ENCODE data around the gene ERFL. TPM values are rescaled to one million over a fixed set of nuclear protein-coding genes. Genes with fewer than 3 reads are reported as not detected.

The ERFL gene
- total and polyA plus RNA-seq, 2 of the 4 experiments (the other 2 are of a cell fraction) = not detected

GRCh38 chr19:41906916-41907680, 21.2 kb downstream of the ERFL start:
- Histone ChIP-seq H4K8ac (ENCODE audit: low read depth in 2 of 2, low read length in 2 of 2) (no peak overlapping the region), H4K20me1 (ENCODE audit: insufficient read depth, low read length) (peaks cover 25% of the 10 kb centered on the region), H3K56ac (ENCODE audit: extremely low read depth, insufficient read depth, low read length) (no peak overlapping the region), H3K79me1 (ENCODE audit: low read depth in 1 of 2, low read length in 2 of 2) (0 out of 4 replicates have a peak, but pooled peaks cover 0 to 3% of the 10 kb centered on the region in 2 experiments), H3K23ac (ENCODE audit: low read depth, low read length) (no peak overlapping the region), H2BK20ac (ENCODE audit: low read depth, low read length) (no peak overlapping the region), H4K91ac (ENCODE audit: insufficient read depth, low read depth, low read length) (no peak overlapping the region), H3K27ac (ENCODE audit: insufficient read depth, low read length) (no peak overlapping the region), H2BK120ac (ENCODE audit: low read depth, low read length) (no peak overlapping the region), H2BK5ac (ENCODE audit: low read depth, low read length, poor library complexity, severe bottlenecking) (no peak overlapping the region), H3K4ac (ENCODE audit: low read depth, low read length) (no peak overlapping the region), H2AK5ac (ENCODE audit: low read depth, low read length) (no peak overlapping the region), H3K4me1 (ENCODE audit: control insufficient read depth, insufficient read depth, low read length) (no peaks in the 10 kb centered on the region), H4K5ac (ENCODE audit: low read depth, low read length) (no peak overlapping the region), H2AK9ac (replicated peaks; ENCODE audit: low read depth, low read length, poor library complexity) (no peak overlapping the region), H3K9ac (ENCODE audit: low read depth, low read length) (no peak overlapping the region), H2BK15ac (ENCODE audit: low read depth, low read length) (no peak overlapping the region), H2AFZ (replicated peaks; ENCODE audit: low read length, poor library complexity) (no peak overlapping the region), H3K9me1 (ENCODE audit: insufficient read depth, low read length) (no peaks in the 10 kb centered on the region; the same call in 1 of the 2 replicates), H3K14ac (replicated peaks; ENCODE audit: low read depth, low read length) (no peak overlapping the region), H3K18ac (ENCODE audit: low read depth, low read length) (no peak overlapping the region), H3K36me3 (ENCODE audit: control insufficient read depth, insufficient read depth, low read length) (peaks cover 48% of the 10 kb centered on the region), H3K4me3 (ENCODE audit: insufficient read depth, low read depth, low read length) (no peak overlapping the region), H3K4me2 (ENCODE audit: low read depth, low read length) (no peak overlapping the region), H3K9me3 (ENCODE audit: control insufficient read depth, insufficient read depth, low read length) (no peaks in the 10 kb centered on the region), H3K27me3 (ENCODE audit: control insufficient read depth, insufficient read depth, low read length) (peaks cover 17% of the 10 kb centered on the region)
- 88% methylated on average over 4 of the region's 21 CpGs; no CpG with 5 or more reads in 1 of the 2 experiments for WGBS, 2 experiments (ENCODE audit: extremely low coverage in 2 of 2, insufficient read length in 1 of 2)
- BruUV-seq (replicated peaks) = no TSS peak
- intact Hi-C loops (cut with micrococcal nuclease) (no loop called here), in situ Hi-C loops (cut with MboI; ENCODE audit: low sequenced_read_pairs) (no loop called here), dilution Hi-C loops (cut with HindIII; ENCODE audit: low sequenced_read_pairs, unreplicated experiment) (no loop called here)
- no peak for DNase-seq
- TF ChIP-seq RAD21 (IDR thresholded peaks at IDR 0.05; ENCODE audit: low read length) = no peak
- no peak for TF ChIP-seq BHLHE40 (IDR thresholded peaks at IDR 0.05; ENCODE audit: low read depth, low read length)
- TF ChIP-seq MXI1 (IDR thresholded peaks at IDR 0.05; ENCODE audit: borderline replicate concordance, low read depth, low read length) = no peak
- TF ChIP-seq CHD1 (IDR thresholded peaks at IDR 0.05; ENCODE audit: low read depth, low read length) = no peak
- TF ChIP-seq SMC3 (IDR thresholded peaks at IDR 0.05; ENCODE audit: low read depth, low read length) = no peak
- no peak for TF ChIP-seq MAZ (IDR thresholded peaks at IDR 0.05; ENCODE audit: borderline replicate concordance, low read depth, low read length)
- no peak for TF ChIP-seq NFE2L2 (IDR thresholded peaks at IDR 0.05; ENCODE audit: low read depth, low read length)
- TF ChIP-seq POLR2A (IDR thresholded peaks at IDR 0.05; ENCODE audit: low read depth, low read length) = no peak
- no peak for TF ChIP-seq RCOR1 (IDR thresholded peaks at IDR 0.05; ENCODE audit: insufficient replicate concordance, low read length)
- no peak for TF ChIP-seq CEBPB (IDR thresholded peaks at IDR 0.05; ENCODE audit: low read depth, low read length)
- no peak for TF ChIP-seq ELK1 (IDR thresholded peaks at IDR 0.05; ENCODE audit: borderline replicate concordance, low read depth, low read length)
- TF ChIP-seq RFX5 (IDR thresholded peaks at IDR 0.05; ENCODE audit: low read depth, low read length) = no peak
- no peak for TF ChIP-seq CTCF (conservative IDR thresholded peaks at IDR 0.05; ENCODE audit: low read depth, low read length)
- no peak for TF ChIP-seq MAFK (IDR thresholded peaks at IDR 0.05; ENCODE audit: low read depth, low read length)
- TF ChIP-seq FOS (IDR thresholded peaks at IDR 0.05; ENCODE audit: low read depth, low read length) = no peak
- no peak for TF ChIP-seq USF2 (IDR thresholded peaks at IDR 0.05; ENCODE audit: low read depth, low read length)
- ChIA-PET CTCF (no interaction called here), POLR2A (ENCODE audit: unreplicated experiment) (no interaction called here)
- ATAC-seq (ENCODE audit: low read depth) = no peak

Data from IMR-90 (cell line).